Measurements from ENCODE around the gene ITPK1.

The ITPK1 gene

DNA sequence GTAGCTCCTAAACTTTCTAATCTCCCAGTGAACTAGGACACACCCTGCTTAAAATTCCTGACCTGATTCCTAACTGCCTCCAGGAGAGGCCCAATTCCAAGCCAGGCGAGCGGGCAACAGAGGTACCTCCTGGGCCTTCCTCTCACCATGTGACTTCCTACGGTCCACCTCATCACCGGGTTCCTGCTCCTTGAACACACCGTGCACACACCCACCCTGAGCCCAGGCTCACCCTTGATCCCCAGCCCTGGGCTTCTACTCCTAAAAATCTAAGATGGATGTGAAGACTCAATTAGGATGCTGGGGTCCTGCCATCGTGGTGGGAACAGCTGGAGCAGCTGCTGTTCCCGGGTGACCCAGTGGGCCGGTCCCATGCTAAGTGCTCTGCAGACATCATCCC is 124.2 kb downstream of the ITPK1 start:
- ChIA-PET POLR2A (no interaction called here), CTCF (interaction anchor here (1.1 kb wide), 1 partner anchor 9 kb away, joined by 3 read pairs; no protein-coding TSS in a partner anchor)
- no peak for DNase-seq (ENCODE audit: extremely low spot score)
- TF ChIP-seq, protein P1, sequence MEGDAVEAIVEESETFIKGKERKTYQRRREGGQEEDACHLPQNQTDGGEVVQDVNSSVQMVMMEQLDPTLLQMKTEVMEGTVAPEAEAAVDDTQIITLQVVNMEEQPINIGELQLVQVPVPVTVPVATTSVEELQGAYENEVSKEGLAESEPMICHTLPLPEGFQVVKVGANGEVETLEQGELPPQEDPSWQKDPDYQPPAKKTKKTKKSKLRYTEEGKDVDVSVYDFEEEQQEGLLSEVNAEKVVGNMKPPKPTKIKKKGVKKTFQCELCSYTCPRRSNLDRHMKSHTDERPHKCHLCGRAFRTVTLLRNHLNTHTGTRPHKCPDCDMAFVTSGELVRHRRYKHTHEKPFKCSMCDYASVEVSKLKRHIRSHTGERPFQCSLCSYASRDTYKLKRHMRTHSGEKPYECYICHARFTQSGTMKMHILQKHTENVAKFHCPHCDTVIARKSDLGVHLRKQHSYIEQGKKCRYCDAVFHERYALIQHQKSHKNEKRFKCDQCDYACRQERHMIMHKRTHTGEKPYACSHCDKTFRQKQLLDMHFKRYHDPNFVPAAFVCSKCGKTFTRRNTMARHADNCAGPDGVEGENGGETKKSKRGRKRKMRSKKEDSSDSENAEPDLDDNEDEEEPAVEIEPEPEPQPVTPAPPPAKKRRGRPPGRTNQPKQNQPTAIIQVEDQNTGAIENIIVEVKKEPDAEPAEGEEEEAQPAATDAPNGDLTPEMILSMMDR (IDR thresholded peaks at IDR 0.05; ENCODE audit: control extremely low read depth, extremely low read depth, low read depth, missing control alignments), result no peak

DNA sequence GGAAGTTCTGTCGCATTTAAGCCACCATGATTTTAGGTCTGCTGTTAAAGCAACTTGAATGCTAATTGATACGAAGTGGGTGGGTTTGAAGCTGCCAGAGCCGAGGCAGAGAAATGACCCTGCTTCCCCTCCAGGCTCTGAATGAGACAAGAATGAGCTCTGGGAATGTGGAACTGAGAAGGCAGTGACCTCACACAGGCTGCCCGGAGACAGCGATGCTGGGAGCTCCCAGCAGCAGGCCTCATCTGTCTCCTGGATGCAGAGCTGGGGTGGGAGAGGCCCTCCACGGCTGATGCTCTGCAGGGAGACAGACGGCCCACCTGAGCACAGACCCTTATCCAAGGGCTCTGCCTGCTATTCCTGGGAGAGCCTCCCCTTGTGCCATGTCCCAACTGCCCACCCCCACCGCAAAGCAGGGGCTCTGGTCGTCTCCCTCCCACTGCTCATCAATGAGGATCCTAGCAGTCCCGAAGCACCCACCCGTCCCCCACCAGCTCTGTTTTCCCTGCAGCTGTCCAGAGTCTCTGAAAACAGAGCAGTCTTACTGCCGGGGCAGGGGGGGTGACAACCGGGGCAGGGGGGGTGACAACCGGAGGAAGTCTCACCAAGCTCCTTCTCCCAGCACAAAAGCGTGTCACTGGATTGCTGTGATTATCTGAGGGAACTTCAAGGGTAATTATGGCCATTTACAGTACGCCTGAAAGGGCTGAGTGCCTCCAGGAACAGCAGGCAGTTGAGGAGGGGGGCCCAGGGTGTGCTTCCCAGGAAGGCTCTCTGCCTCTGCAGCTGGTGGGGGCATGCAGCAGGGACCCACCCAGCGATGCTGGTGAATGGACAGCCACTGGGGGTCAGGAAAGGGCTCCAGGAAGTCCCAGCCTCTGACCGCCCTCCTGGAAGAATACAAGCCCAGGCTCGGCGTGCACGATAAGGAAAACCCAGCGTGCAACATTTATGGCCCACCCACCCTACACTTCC is 125.0 kb downstream of the ITPK1 start:
- ChIA-PET CTCF (interaction anchor here (1.1 kb wide), 2 partner anchors 8 to 70 kb away, joined by 3 read pairs; no protein-coding TSS in a partner anchor), POLR2A (no interaction called here)
- no peak for DNase-seq (ENCODE audit: extremely low spot score)
- TF ChIP-seq, protein P1 (IDR thresholded peaks at IDR 0.05; ENCODE audit: control extremely low read depth, extremely low read depth, low read depth, missing control alignments), result no peak

DNA sequence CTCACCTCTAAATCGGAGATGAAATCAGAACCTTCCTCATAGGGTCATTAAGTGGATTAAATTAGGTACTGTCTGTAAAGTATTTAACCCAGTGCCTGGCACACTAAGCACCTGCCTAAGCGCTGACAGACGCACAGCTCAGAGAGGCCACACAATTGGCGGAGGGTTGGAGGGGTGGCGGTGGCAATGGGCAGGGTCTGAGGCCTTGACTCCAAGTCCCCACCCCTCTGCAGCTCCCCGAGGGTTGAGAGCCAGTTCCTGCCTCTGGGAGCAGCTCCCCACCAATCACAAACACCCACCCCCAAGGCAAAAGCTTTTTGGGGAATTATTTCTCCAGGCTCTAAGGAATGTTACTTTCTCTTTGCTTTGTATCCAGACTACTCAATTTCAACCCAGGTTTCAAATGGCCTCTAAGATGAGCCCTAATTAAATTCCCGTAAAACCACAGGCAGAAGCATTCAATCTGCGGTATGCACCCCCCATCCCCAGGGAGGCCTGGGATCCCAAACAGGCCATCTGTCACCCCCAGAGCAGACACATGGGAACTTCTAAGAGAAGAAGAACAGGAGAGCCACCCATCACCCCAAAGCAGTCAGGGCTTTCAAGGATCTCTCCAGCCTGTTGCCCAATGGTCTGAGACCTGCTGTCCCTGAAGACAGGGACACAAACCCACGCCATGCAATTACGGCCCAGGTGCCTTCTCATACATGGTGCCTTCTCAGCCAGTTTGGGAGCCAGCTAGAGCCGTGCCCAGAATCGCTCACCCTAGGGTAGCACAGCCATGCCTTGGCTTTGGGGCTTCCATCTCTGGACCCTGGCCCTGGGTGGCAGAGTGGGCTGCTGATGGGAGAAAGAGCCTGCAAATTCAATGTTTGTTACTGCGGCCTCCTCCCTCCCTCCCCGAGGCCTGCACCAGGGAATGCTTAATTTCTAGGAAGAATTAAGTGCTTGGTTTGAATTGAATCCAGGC is 126.7 kb downstream of the ITPK1 start:
- POLR2A ChIA-PET, result no interaction called here
- no peak for DNase-seq (ENCODE audit: extremely low spot score)
- TF ChIP-seq, protein P1 (IDR thresholded peaks at IDR 0.05; ENCODE audit: control extremely low read depth, extremely low read depth, low read depth, missing control alignments), result no peak
- CTCF ChIA-PET, result interaction anchor here (1.1 kb wide), 1 partner anchor 71 kb away, joined by 3 read pairs; no protein-coding TSS in a partner anchor

DNA sequence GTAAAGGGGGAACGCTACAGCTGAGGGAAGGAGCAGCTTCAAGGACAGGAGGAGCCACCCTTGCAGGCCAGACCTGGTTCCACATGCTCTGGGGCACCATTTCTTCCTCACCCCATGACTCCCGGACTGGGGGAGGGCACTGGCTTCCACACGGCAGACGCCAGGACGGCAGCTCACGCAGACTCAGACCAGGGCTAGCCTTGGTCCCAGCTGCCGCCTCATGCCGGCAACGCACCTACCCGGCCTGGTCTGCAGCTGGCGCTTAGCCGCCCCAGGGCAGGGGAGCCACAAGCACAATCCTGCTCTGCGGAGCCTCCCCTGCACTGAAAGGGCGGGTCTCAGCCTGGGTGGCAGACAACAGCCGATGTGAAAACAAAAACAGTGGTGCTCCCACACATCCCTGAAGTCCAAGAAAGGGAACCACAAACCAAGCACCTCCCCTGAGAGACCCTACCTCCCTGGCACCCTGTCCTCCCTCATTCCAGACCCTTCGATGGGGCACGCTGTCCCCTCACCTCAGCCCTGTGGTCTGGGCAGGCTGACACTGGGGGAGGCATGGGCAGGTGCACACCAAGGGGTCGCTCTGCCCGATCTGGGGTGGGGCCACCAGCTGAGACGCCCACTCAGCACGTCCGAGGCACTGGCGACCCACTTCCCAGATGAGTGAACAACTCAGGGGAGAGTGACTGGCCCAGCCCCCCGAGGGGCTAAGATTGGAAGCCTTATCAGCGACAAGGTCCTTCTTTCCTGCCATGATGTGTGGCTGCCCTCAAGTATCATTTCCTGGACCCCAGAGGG is 127.8 kb downstream of the ITPK1 start:
- ChIA-PET POLR2A (interaction anchor here (0.6 kb wide), 1 partner anchor 313 kb away, joined by 3 read pairs; no protein-coding TSS in a partner anchor), CTCF (interaction anchor here (1.3 kb wide), 1 partner anchor 125 kb away, joined by 3 read pairs; no protein-coding TSS in a partner anchor)
- no peak for DNase-seq (ENCODE audit: extremely low spot score)
- TF ChIP-seq, protein P1 (IDR thresholded peaks at IDR 0.05; ENCODE audit: control extremely low read depth, extremely low read depth, low read depth, missing control alignments), result no peak

DNA sequence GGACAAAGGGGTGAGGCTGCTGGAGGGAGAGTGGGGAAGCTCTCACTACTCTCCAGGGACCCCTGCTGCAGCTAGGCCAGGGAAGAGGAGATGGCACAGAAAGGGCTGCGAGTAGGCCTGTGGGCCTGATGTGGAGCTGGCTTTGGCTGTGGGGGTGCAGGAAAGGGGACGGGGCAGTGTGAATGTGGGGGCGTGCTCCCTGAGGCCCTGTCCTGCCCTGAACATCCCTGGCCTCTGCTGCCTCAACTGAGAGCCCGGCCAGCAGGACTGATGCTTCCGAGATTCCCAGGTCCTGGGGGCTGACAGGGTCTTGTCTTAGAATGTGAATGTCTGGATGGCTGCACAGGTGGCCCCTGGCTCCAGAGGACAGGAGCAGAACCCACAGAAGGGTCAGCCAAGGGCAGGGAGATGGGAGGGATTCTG is 128.6 kb downstream of the ITPK1 start:
- ChIA-PET POLR2A (no interaction called here), CTCF (interaction anchor here (0.6 to 1.5 kb wide), 4 partner anchors 10 to 298 kb away, joined by 3 to 4 read pairs (median 3); no protein-coding TSS in a partner anchor)
- TF ChIP-seq, protein P1 (IDR thresholded peaks at IDR 0.05; ENCODE audit: control extremely low read depth, extremely low read depth, low read depth, missing control alignments), result no peak
- no peak for DNase-seq (ENCODE audit: extremely low spot score)
